CD4-positive, alpha-beta T cell treated with Interleukin-6 at 100 ng/mL for 8 hours (primary cell): ENCODE measurements around the gene CAMK4.

Experiments used
- DNase-seq: peaks from one replicate; pipeline ENCODE4 v3.0.0-alpha.2; 2020; ENCODE audit warnings: mixed read lengths, low spot score

CAMK4 gene

DNA sequence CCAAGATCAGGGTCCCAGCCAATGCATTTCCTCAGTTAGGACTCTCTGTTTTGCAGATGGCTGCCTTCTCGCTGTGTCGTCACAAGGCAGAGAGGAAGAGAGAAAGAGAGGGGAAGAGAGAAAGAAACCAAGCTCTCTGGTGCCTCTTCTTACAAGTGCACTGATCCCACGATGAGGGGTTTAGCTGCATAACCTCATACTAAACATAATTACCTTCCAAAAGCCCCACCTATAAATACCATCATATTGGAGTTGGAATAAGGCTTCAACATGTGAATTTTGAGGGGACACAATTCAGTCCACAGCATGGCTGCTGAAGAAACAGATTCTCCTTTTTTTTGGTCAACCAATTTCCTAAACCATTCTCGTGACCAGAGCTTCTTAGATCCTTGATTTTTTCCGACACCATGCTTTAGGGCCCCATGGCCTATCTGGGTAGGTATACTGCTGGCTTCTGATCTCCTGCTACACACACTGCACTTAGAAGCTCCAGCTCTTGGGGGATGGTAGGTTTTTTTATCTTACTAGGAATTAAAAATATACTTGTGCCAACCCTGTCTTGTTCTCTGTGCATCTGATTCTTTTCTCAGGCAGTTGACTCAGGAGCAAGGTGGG is 5.1 kb downstream of the CAMK4 start:
- no peak for DNase-seq

DNA sequence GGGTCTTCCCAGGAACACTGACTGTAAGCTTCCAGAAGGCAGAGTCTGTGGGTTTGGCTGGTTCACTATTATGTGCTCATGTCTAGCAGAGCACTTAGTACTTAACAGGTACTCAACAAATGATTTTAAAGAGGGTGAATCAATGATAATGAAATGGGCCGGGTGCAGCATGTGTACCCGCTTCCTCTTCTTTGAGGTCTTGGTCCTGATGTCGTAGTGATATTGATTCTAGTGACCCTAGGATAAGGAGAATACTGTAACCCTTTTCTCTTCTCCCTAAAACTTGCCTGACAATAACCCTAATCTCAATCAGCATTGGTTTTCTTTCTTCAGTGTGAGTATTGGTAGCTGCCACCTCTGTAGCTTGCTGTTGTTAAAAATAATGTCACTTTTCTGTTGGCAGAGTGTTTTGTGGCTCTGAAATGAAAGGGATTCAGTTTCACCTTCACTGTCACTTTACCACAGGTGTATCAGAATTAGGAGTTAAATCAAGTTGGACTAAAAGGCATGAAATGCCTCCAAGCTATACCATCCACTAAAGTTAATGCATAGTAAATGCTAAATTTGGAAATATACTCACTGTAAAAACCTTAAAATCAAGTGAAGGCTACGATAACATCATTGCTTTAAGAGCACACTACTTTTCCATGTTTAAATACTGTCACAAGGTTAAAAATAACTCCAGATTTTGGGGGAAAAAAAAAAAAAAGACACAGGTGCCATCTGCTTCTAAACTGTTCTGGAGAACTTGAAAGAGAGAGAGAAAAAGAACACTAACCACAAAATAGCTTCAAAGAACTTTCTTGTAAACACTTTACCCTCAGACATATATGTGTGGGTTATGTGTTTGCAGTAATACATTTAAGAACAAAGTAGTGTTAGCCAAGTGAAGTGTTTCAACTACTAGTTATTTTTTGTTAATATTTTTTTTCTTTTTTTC is 6.0 kb downstream of the CAMK4 start:
- peak; percentile 52 for DNase-seq

DNA sequence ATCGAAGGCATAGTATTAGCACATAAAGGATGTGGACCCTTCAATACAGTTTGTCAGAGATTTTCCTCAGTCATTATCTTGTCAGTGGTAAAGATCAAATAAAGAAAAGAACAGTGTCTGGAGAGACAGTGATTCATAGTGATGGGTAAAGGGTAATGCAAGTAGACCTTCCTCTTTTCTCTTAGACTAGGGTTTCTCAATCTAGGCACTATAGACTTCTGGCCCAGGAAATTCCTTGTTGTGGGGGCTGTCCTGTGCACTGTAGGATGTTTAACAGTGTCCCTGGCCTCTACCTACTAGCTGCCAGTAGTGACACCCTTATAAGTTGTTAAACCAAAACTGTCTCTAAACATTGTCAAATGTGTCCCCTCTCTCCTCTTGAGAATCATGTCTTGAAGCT is 6.9 kb downstream of the CAMK4 start:
- DNase-seq, result no peak

DNA sequence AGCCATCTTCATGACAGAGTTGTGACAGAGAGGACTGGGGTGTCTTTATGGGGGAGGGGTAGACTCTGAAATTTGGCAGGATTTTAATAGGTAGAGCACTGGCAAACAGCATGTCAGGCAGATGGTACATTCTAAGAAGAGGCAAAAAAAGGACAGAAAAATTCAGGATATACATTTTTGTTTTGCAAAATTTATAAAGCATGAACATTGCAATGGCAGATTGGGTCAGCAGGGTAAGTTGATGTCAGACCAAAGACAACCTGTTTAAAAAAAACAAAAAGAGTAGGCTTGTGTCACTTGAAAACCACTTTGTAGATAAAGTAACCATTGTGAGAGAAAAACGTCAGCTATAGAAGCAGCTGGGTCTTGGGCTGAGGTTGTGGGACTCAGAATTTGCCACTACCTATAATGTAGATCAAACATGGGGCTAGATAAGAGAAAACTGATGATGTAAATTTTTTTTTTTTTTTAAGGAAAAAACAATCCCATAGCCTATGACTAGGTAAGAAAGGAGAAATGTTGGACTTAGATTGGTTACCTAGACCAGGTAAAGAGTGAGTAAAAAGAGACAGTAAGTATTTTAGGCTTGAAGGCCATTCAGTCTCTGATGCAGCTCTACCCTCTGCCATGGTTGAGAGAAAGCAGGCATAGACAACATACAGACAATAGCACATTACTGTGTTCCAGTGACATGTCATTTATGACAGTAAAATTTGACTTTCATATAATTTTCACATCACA is 8.3 kb downstream of the CAMK4 start:
- DNase-seq, result no peak

DNA sequence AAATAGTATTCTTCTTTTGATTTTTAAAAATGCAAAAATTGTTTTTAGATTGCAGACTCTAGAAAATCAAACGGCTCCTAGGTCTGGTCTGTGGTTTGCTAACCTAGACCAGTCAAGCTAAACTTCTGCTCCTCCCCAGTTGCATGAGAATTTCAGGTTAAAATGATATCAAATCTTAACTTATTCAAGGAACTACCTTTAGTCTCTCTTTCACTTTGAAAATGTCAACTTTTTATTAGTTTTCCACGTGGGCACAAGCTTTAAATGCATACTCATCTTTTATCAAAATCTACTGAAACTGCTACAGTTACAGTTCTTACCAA is 8.8 kb downstream of the CAMK4 start:
- DNase-seq, result no peak

DNA sequence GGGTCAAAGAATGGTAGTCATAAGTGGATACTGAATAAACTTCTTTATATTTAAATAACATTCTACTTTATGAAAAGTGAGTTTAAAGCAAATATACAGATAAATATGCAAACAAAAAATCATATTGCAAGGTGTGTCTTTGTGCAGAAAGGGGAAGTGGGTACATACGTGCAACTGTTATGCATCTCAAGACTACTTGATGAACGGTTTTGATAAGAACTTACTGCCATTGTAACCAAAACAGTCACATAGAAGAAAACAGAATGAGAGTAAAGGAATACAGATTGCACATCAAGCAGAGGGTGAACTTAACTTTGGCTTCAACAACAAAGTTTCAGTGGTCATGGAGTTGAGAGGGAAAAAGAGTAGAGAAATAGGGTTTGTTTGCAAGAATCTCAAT is 9.9 kb downstream of the CAMK4 start:
- DNase-seq, result peak; percentile 43

DNA sequence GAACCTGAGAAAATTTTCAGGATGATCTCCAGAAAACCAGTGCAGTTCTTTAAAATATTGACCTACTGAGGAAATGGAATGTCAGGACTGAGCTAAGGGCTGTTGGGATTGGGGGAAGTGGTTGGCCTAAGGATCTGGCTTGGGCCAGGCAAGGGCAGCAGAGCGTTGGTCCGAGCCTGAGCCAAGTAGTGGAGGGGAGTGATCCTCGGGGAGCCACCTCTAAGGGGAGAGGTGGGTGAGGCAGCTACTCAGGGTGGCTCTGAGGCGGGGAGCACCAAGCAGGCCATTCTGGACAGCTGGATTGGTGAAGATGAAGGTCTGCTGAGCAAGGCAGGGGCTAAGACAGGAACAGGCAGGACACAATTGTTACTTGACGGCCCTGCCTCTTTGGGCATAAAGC is 11.5 kb downstream of the CAMK4 start:
- DNase-seq, result no peak

DNA sequence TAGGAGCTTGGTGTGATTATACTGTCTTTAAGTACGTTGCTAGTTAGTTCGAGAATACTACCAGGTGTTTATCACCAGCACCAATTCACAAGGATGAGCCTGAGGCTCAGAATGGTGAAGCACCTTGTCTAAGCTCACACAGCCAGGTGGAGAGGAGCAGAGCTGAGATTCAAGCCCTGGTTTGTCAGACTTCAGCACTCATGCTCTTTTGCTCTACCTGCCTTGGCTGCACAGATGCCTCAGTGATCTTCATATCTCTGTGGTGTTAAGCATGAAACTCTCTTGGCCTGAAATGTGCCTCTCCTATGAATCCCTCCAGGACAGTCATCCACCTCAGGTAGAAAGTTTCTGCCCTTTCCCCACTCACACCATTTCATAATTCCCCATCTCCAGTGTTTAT is 12.2 kb downstream of the CAMK4 start:
- DNase-seq, result no peak

DNA sequence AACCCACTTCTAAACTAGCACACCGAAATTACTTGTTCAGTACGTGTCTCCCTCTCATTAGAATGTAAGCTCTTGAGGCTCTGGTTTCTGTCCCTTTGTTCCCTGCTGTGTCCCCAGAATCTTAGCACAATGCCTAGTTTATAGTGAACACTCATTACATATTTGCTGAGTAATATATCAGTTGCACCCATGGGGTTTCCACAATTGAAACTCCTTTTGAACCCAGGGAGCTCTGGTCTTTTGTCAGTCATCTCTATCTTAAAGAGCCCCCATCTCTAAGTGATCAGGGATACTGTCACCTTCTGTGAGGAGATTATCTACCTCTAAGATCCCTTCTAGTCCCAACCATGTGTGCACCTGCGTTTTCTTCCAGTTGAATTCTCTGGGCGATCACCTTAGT is 12.8 kb downstream of the CAMK4 start:
- no peak for DNase-seq

DNA sequence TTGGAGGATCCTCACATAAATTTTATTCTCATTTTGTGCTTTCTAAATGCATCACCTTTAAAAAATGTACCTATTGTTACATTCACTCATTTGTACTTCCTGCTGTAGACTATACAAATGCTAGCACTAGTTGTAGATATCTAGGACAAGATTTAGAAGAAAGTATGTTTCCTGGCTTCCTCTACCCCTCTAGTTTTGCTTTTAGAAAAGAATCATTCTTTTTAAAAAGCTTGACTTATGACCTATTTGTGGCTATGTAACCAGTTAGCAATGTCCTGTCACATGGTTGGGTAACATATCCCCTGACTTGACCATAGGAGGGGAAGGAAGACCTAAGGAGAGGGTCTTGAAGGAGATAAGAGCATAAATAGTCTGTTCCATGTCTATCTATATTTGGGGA is 13.3 kb downstream of the CAMK4 start:
- no peak for DNase-seq

DNA sequence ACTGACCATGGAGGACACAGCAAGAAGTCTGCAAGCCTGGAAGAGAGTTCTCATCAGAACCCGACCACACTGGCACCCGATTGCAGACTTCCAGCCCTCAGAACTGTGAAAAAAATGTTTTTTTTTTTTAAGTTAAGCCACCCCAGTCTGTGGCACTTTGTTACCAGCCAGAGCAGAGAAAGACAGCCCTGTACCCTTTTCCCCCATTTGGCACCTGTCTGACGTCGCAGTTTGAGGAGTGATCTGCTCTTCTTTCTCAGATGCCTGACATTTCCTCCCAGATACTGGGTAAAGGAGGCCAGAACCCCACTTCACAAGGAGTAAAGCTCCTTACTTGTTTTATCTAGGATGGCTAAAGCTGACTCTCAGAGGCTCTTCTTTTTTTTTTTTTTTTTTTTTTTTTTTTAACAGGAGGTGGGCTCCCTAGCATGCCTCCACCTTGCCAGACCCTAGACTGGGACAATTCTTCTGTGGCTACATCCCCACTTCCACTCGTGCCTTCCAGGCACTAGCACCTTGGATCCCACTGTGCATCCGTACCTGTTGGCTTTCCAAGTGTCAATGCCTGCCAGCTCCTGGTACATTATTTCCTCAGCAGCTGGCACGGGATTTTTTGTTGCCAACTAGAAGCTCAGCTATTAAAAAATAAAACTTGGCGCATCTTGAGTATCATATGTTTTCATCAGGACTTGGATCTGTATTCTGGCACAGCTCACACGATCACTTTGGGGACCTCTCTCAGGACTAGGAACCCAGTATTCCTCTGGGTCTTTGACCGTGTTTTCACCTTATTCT is 14.4 kb downstream of the CAMK4 start:
- no peak for DNase-seq

DNA sequence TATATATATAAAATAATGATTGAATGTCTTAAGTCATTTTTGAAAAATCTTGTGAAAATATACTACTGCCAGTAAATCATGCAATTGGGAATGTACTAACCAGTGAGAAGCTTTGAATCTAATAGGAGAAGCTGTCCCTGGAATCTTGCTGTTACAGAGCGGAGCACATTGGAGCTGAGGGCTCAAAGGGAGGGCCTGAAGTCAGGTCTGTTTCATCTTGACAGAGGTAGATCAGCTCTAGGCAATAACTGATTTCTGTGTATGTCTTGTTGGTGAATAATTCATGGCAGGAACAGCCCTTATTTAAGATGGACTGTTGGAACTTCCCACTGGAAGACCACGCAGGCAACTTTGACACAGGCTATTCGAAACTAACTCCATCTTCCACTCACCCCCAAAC is 17.5 kb downstream of the CAMK4 start:
- no peak for DNase-seq

DNA sequence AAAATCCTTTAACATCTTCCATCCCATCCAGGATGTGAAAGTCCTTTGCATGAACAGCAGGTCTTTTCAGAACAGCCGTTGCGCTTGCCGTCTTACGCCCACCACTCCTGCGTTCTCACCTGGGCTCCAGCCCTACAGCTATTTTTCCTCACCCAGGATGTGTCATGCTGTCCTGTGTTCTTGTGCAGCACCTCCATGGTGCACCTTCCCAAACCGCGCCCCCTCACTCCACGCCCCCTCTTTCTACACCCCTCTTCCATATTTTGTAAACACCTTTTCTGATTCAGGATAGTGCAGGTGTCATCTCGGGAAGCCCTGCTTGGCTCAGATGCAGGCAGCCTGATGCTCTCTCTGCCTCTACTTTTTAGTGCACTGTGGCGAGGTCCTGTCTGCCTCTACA is 18.4 kb downstream of the CAMK4 start:
- no peak for DNase-seq

DNA sequence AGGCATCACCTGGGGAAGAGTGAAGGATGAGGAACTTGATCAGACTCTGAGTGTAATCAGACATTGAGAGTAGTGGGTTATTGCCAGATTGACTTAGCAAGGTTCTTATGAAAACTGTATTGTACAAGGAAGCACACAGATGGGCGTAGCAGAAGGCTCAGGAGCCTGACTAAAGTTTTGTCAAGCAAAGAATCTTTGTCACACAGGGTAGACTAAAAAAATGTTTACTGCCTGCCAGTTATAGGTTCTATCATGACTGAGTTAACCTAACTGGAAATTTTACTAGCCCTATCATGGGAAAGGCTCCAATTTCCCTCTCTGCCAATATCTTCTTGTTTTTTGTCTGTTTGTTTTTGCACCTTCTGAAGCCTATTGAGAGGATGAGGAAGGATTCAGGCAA is 19.1 kb downstream of the CAMK4 start:
- DNase-seq, result no peak

DNA sequence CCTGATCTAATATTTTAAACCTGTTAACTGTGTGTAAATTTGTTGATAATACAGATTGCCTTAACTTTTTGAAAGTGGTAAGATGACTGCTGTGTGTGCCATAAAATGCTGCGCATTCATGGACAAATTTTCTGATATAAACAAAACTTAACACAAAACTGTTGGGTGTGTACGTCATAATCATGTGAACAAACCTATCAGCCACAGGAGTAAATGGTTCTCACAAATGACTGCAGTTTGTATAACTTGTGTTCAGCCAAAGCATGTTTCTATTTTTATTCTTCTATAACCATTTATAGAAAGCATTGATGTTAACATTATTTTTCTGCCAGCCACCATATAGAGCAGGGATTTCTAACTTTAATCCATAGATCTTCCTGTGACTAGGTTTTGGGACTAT is 21.5 kb downstream of the CAMK4 start:
- DNase-seq, result no peak

DNA sequence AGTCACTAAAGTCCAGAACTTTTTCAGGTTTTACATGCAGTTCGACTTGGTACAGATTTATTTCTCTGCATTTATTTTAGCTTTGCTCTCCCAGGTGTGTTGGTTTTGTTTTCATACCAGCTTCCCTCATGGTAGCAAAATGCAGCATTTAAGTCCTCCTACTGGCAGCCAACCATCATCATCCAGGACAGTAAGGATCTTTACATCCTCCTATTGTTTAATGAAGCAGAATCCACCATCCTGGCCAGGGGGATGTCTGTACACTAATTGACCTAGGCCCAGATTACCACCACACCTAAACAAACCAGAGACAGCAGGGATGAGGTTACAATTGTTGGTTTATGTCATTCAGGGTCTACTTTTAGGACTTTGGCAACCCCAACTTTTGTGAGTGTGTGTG is 22.3 kb downstream of the CAMK4 start:
- no peak for DNase-seq

DNA sequence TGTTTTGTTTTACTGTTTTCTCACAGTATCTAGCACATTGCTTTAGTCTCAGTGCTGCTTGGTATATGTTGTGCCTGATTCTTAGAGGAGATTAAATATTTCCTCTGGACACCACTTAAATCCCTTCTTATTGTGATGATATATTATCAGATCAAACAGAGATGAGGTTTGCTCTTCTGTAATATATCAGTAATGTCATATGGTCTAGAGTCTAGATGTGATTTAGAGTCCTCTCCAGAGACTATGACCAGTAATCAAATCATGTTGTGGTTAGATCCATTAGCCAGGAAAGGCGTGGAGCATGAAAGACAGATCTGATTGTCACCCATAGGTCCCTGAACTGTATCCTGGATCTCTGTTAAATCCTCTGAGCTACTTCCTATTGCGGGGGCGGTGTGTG is 24.4 kb downstream of the CAMK4 start:
- no peak for DNase-seq

DNA sequence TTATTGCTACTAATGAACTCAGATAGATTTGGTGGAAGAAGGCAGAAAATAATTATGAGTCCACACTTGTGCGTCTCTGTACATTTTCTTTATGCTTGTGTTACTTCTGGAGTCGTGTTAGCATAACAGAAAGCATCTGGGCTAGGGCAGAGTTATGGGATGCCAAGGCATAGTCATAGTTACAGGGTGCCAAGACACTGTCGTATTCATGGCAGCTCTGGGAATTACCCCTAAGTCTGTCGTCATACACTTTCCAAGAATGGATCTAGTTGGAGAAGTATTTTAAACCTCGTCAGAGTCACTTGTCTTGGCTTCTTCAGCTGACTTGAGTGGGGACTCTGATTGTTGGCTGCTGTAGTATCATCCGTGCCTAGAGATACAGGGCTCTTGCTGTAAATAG is 27.7 kb downstream of the CAMK4 start:
- DNase-seq, result no peak

DNA sequence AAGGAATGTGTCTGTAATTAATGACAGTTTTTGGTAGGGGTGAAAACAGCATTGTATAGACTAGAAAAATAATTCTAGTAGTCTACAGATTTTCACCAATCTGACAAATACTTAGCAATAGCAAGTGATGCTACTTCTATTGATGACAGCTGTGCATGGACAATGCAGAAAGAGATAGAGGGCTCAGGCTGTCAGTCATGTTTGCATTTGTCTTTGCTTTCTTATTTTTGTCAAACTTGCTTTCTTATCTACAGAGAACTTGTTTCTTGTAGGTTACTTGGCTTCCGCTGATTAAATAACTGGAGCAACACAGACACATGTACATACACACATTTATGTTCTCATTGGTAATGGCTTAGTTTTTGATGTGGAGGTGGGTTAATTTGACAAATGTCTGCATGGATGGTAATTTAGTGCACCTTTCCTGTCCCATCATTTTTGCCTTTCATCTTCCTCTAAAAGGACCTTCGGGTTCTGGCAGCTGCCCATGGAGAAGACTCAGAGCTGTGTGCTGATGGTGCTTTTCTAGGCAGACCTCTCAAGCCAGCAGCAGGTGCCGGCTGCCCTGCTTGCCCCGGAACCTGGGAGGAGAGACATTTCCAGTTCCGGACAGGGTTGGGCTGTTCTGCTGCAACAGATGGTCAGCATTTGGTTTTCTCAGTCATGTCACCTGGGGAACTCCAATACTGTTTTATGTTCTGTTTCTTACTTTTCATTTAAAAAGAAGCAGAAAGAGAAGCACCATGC is 28.8 kb downstream of the CAMK4 start:
- DNase-seq, result no peak

DNA sequence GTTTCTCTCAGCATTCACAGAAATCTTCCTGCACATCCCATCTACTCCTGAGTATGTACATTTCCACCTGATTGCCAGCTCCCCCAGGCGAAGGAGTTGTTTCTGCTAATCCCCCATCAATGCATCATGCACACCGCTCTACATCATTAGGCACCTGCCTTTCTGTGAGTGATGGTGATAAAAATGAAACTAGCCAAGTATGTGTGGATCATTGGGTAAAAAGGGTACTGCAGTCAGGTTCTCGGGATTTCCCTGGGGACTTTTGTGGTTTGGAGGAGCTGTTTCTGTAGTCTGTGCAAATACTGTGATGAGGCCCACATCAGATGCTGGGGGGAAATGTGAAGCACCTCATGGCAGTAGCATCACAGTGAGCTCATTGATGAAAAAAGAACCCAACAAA is 30.4 kb downstream of the CAMK4 start:
- peak; percentile 50 for DNase-seq

DNA sequence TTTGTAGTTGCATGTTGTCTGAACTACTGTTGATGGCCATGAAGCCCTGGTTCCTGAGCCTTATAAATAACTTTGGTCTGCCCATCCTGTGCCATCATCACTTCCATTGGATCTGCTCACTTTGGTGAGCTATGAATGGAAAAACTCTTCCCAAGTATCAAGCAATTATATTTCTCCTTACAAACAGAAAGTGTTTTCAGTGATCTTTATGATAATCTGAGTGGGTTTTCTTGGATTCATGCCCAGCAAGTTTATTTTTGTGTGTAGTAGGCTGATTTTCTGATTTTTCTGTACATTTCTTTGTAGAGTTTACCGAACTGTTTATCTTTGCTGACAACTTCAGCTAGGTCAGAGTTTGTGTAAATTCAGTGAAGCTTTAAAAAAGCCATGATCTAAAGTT is 31.0 kb downstream of the CAMK4 start:
- no peak for DNase-seq

DNA sequence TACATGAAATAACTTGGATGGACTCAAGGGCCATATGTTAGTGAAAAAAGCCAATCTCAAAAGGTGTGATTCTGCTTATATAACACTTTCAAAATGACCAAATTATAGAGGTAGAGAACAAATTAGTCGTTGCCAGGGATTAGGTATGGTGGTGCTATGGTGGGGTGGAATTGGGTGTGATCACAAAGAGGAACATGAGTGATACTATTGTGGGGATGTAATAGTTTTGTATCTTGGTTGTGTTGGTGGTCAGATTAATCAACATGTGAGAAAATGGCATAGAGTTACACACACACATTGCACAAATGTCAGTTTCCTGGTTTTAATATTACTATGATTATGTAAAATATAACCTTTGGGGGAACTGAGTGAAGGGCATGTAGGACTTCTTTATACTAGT is 31.9 kb downstream of the CAMK4 start:
- no peak for DNase-seq
